ENCODE data around the gene TMED5. TPM values are rescaled to one million over a fixed set of nuclear protein-coding genes. Genes with fewer than 3 reads are reported as not detected.
A peak's percentile ranks its signal among the peaks of the same experiment; 100 is the strongest.
"Not testable (repeated sequence)": the region's sequence is repeated elsewhere in the genome, so short reads cannot be mapped to it uniquely, and the experiment has no call there.

TMED5 gene
- total RNA-seq, 1 experiment from 2014 or later, result 59.2 TPM

GRCh38 chr1:93177991-93178390 lies 2.2 kb downstream of the TMED5 start:
- ChIA-PET POLR2A (ENCODE audit: unreplicated experiment) (interaction anchor here (0.6 kb wide), 2 partner anchors 39 to 97 kb away, joined by 4 to 8 read pairs; no protein-coding TSS in a partner anchor), CTCF (no interaction called here)
- intact Hi-C loops (cut with micrococcal nuclease), result no loop called here
- peaks cover 90% of the 10 kb centered on the region for H3K79me2 ChIP-seq (ENCODE audit: low read length)
- H3K4me3 ChIP-seq (ENCODE audit: low read length), result peak overlapping the region; percentile 93
- no peaks in the 10 kb centered on the region for H3K27me3 ChIP-seq (ENCODE audit: low read length)
- no peaks in the 10 kb centered on the region for H3K9me2 ChIP-seq (replicated peaks; ENCODE audit: low read length)
- no peak for TF ChIP-seq EZH2 (IDR thresholded peaks at IDR 0.05; ENCODE audit: low read length, unreplicated experiment)
- TF ChIP-seq CTCF (conservative IDR thresholded peaks at IDR 0.05; ENCODE audit: low read depth, low read length), result no peak
- no peak for TF ChIP-seq EZH2phosphoT487 (IDR thresholded peaks at IDR 0.05; ENCODE audit: borderline replicate concordance, low read length)
- peak overlapping the region; percentile 97 for H3K4me2 ChIP-seq (ENCODE audit: low read length)
- 0 out of 2 replicates have a peak overlapping the region, but pooled peaks have one; percentile 98 for H3K27ac ChIP-seq (ENCODE audit: low read length)
- no TSS peak for BruUV-seq (replicated peaks)
- H3K36me3 ChIP-seq (ENCODE audit: low read depth, low read length), result peaks cover 12% of the 10 kb centered on the region
- peaks cover 21% of the 10 kb centered on the region for H3K4me1 ChIP-seq (ENCODE audit: insufficient read depth, low read length)
- H3K9me3 ChIP-seq (ENCODE audit: low read length), result no peaks in the 10 kb centered on the region
- ATAC-seq, result no peak
- peak overlapping the region; percentile 98 for H3K9ac ChIP-seq (ENCODE audit: low read length)
- no peaks in the 10 kb centered on the region for H3F3A ChIP-seq (ENCODE audit: low read length, unreplicated experiment)
- no peak overlapping the region for H2AFZ ChIP-seq (ENCODE audit: low read length)
- DNase-seq, result peak; percentile 37
- peaks cover 46% of the 10 kb centered on the region for H4K20me1 ChIP-seq (ENCODE audit: low read length)

- H3K36me3 ChIP-seq (ENCODE audit: low read depth, low read length), result peaks cover 12% of the 10 kb centered on the region
- CTCF ChIA-PET; ATAC-seq; H2AFZ ChIP-seq (ENCODE audit: low read length); H3K9me3 ChIP-seq (ENCODE audit: low read length); H3K9ac ChIP-seq (ENCODE audit: low read length); H3K4me1 ChIP-seq (ENCODE audit: insufficient read depth, low read length); DNase-seq; H3K27me3 ChIP-seq (ENCODE audit: low read length); POLR2A ChIA-PET (ENCODE audit: unreplicated experiment); intact Hi-C loops (cut with micrococcal nuclease); H3K9me2 ChIP-seq (replicated peaks; ENCODE audit: low read length); H3K27ac ChIP-seq (ENCODE audit: low read length); H3K4me2 ChIP-seq (ENCODE audit: low read length); H3F3A ChIP-seq (ENCODE audit: low read length, unreplicated experiment); H3K4me3 ChIP-seq (ENCODE audit: low read length); BruUV-seq (replicated peaks): not testable (repeated sequence)
- H3K79me2 ChIP-seq (ENCODE audit: low read length), result peaks cover 96% of the 10 kb centered on the region
- peaks cover 62% of the 10 kb centered on the region for H4K20me1 ChIP-seq (ENCODE audit: low read length)
These were observed 5.6 kb downstream of the TMED5 start for GRCh38 chr1:93174638-93175037.

- Histone ChIP-seq H3K9ac (ENCODE audit: low read length) (no peak overlapping the region), H3K9me2 (replicated peaks; ENCODE audit: low read length) (no peaks in the 10 kb centered on the region), H3K9me3 (ENCODE audit: low read length) (no peaks in the 10 kb centered on the region), H2AFZ (ENCODE audit: low read length) (no peak overlapping the region), H3K4me1 (ENCODE audit: insufficient read depth, low read length) (peaks cover 3% of the 10 kb centered on the region; the same call in 1 of the 2 replicates), H3K4me2 (ENCODE audit: low read length) (no peak overlapping the region), H4K20me1 (ENCODE audit: low read length) (peaks cover 53% of the 10 kb centered on the region), H3K27ac (ENCODE audit: low read length) (no peak overlapping the region), H3K79me2 (ENCODE audit: low read length) (peaks cover 96% of the 10 kb centered on the region), H3K36me3 (ENCODE audit: low read depth, low read length) (peaks cover 26% of the 10 kb centered on the region), H3K27me3 (ENCODE audit: low read length) (no peaks in the 10 kb centered on the region), H3F3A (ENCODE audit: low read length, unreplicated experiment) (no peaks in the 10 kb centered on the region), H3K4me3 (ENCODE audit: low read length) (no peak overlapping the region)
- ChIA-PET CTCF (no interaction called here), POLR2A (ENCODE audit: unreplicated experiment) (no interaction called here)
- ATAC-seq (no peak), DNase-seq (no peak)
- BruUV-seq (replicated peaks), result no TSS peak
- TF ChIP-seq CTCF (conservative IDR thresholded peaks at IDR 0.05; ENCODE audit: low read depth, low read length), result no peak
- TF ChIP-seq EZH2 (IDR thresholded peaks at IDR 0.05; ENCODE audit: low read length, unreplicated experiment), result no peak
- TF ChIP-seq EZH2phosphoT487 (IDR thresholded peaks at IDR 0.05; ENCODE audit: borderline replicate concordance, low read length), result no peak
- intact Hi-C loops (cut with micrococcal nuclease), result no loop called here
These were observed 7.4 kb downstream of the TMED5 start for GRCh38 chr1:93172778-93173177.
